Mammary epithelial cell (primary cell): ENCODE data around the gene OPHN1.

Experiments used
- EZH2 ChIP-seq: IDR thresholded peaks from 2 replicates; pipeline ENCODE4 v1.6.1; 2012; ENCODE audit warnings: low read length, inconsistent platforms, borderline replicate concordance
- TF ChIP-seq, protein P1 (sequence below), 2 donors: IDR thresholded peaks in 1 of 2; conservative IDR thresholded peaks in 1 of 2; 2 replicates each; pipeline ENCODE4 v1.5.1; 2011 to 2012; ENCODE audit warnings: inconsistent platforms in 2 of 2, low read length in 2 of 2, mild to moderate bottlenecking in 2 of 2, control low read depth in 1 of 2, low read depth in 1 of 2; ENCODE audit not compliant: insufficient read depth in 1 of 2; ENCODE audit errors: extremely low read depth in 1 of 2

DNA sequence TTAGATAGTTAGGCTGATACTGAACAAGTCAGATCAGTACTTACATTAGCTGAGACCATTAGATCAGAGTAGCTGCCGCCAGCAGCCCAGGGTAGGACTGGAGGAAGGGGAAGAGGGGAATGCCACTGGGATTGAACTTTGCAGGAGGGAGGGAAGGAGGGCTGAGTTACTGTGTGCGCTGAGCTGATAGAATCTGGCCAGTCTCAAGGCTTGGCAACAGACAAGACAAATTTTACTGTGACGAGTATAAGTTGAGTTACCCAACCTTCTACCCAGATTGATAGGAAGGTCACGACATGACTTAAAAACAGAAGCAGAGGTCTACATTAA, 372.1 kb downstream of the OPHN1 start:
- TF ChIP-seq, protein P1, sequence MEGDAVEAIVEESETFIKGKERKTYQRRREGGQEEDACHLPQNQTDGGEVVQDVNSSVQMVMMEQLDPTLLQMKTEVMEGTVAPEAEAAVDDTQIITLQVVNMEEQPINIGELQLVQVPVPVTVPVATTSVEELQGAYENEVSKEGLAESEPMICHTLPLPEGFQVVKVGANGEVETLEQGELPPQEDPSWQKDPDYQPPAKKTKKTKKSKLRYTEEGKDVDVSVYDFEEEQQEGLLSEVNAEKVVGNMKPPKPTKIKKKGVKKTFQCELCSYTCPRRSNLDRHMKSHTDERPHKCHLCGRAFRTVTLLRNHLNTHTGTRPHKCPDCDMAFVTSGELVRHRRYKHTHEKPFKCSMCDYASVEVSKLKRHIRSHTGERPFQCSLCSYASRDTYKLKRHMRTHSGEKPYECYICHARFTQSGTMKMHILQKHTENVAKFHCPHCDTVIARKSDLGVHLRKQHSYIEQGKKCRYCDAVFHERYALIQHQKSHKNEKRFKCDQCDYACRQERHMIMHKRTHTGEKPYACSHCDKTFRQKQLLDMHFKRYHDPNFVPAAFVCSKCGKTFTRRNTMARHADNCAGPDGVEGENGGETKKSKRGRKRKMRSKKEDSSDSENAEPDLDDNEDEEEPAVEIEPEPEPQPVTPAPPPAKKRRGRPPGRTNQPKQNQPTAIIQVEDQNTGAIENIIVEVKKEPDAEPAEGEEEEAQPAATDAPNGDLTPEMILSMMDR (conservative IDR thresholded peaks at IDR 0.05 in 1 of 2, IDR thresholded peaks at IDR 0.05 in 1 of 2; ENCODE audit: extremely low read depth in 1 of 2, insufficient read depth in 1 of 2, low read depth in 1 of 2, low read length in 2 of 2): no peak
- TF ChIP-seq EZH2: no peak
